ENCODE measurements around the gene ZNF76. TPM values are rescaled to one million over a fixed set of nuclear protein-coding genes. Genes with fewer than 3 reads are reported as not detected.

ZNF76 gene
- total and polyA plus RNA-seq, 2 of the 13 experiments (the other 11 are each of a cell fraction or from before 2014, with no cell fraction given) = 13.2 to 26.4 TPM

GRCh38 chr6:35283361-35283760, 23.8 kb downstream of the ZNF76 start (continued):
- no peak for TF ChIP-seq ZNF276 (CRISPR knock-in tag; IDR thresholded peaks at IDR 0.05; ENCODE audit: low read depth)

GRCh38 chr6:35287671-35288396, 28.3 kb downstream of the ZNF76 start:
- CTCF ChIA-PET (ENCODE audit: low intra/inter-chr PET ratio, low total read pairs) = no interaction called here
- POLR2A ChIA-PET = no interaction called here
- Histone ChIP-seq H3K9ac (ENCODE audit: insufficient read depth, low read depth, low read length) (no peak overlapping the region), H3K4me1 (ENCODE audit: insufficient read depth, low read length) (no peaks in the 10 kb centered on the region), H4K20me1 (ENCODE audit: insufficient read depth, low read length) (no peaks in the 10 kb centered on the region), H3K4me3 (replicated peaks in 1 of 3; ENCODE audit: insufficient read depth in 1 of 3, low read depth in 2 of 3, low read length in 3 of 3) (no peak overlapping the region), H3K27me3 (ENCODE audit: control insufficient read depth in 1 of 2, insufficient read depth in 2 of 2, low read length in 2 of 2) (no peaks in the 10 kb centered on the region), H3K27ac (ENCODE audit: extremely low read length, insufficient read depth, low read length) (no peak overlapping the region), H3K4me2 (ENCODE audit: low read depth, low read length) (no peak overlapping the region), H2AFZ (ENCODE audit: low read length) (no peak overlapping the region), H3K9me3 (ENCODE audit: low read length) (no peaks in the 10 kb centered on the region), H3K79me2 (ENCODE audit: insufficient read depth, low read length) (no peaks in the 10 kb centered on the region), H3K36me3 (replicated peaks in 1 of 2; ENCODE audit: control insufficient read depth in 1 of 2, insufficient read depth in 2 of 2, low read length in 2 of 2) (peaks cover 20 to 55% of the 10 kb centered on the region in 2 experiments)
- in situ Hi-C loops (cut with HindIII; ENCODE audit: extremely low pct_ligation_motif_present, low pct_unique_long_range_greater_than_20kb) (no loop called here), intact Hi-C loops (cut with micrococcal nuclease; ENCODE audit: unreplicated experiment) (no loop called here)
- FAIRE-seq (no peak), DNase-seq (ENCODE audit: low spot score) (no peak), ATAC-seq (no peak)
- BruUV-seq (replicated peaks) = no TSS peak
- WGBS (ENCODE audit: low lambda C conversion rate) = 92% methylated on average over 10 of the region's 12 CpGs
- TF ChIP-seq ZNF343 (CRISPR knock-in tag; IDR thresholded peaks at IDR 0.05) (no peak), BCL3 (CRISPR knock-in tag; IDR thresholded peaks at IDR 0.05) (no peak), TBP (CRISPR knock-in tag; IDR thresholded peaks at IDR 0.05) (no peak), ZNF790 (CRISPR knock-in tag; IDR thresholded peaks at IDR 0.05; ENCODE audit: borderline replicate concordance) (no peak), ZNF878 (CRISPR knock-in tag; IDR thresholded peaks at IDR 0.05) (no peak), CENPX (CRISPR knock-in tag; IDR thresholded peaks at IDR 0.05) (no peak), POLR2A (IDR thresholded peaks at IDR 0.05; ENCODE audit: insufficient read depth in 1 of 2, low read depth in 2 of 2, low read length in 2 of 2) (no peak), ATRX (CRISPR knock-in tag; IDR thresholded peaks at IDR 0.05; ENCODE audit: borderline replicate concordance) (no peak), RCOR2 (CRISPR knock-in tag; IDR thresholded peaks at IDR 0.05) (no peak), NR2C2 (CRISPR knock-in tag; IDR thresholded peaks at IDR 0.05; ENCODE audit: borderline replicate concordance) (no peak), ZFX (CRISPR knock-in tag; IDR thresholded peaks at IDR 0.05; ENCODE audit: low read depth) (no peak)
